ENCODE results near the gene CA10. TPM values are rescaled to one million over a fixed set of nuclear protein-coding genes. Genes with fewer than 3 reads are reported as not detected.

Gene CA10
- total and polyA plus RNA-seq, 2 donors (not counting 3 experiments of a cell fraction or from before 2014, with no cell fraction given): not detected

DNA sequence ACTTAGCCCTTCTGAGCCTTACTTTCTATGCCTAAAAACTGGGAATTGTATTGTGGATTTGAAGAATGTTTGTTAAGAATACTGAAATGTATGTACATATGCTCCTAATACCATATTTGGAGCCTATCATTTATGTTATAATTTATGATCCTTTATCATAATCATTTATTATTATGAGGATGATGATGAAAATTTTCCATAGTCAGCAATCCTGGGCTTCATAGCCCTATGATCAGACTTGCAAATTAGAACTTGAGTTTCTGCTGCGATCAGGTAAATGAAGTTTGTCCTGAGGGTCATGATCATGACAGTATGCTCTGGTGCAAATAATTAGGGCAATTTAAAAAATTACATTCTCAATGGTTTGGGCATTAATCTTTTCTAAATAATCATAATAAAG lies 147.4 kb downstream of the CA10 start:
- FAIRE-seq (no peak), DNase-seq (ENCODE audit: low read depth, low spot score) (no peak)
- dilution Hi-C loops (cut with MboI; ENCODE audit: extremely low pct_ligation_motif_present, low sequenced_read_pairs): no loop called here

More for the DNA sequence above, 147.4 kb downstream of the CA10 start:
- Histone ChIP-seq H3K4me1 (ENCODE audit: control insufficient read depth, extremely low read depth, insufficient read depth, low read length) (no peaks in the 10 kb centered on the region), H2AFZ (ENCODE audit: low read depth, low read length) (no peak overlapping the region), H3K79me2 (ENCODE audit: control insufficient read depth, insufficient read depth, low read length) (no peaks in the 10 kb centered on the region), H4K20me1 (replicated peaks; ENCODE audit: control insufficient read depth, extremely low read depth, insufficient read depth, low read length) (no peaks in the 10 kb centered on the region), H3K9me1 (replicated peaks; ENCODE audit: control insufficient read depth, extremely low read depth, insufficient read depth, low read length) (no peaks in the 10 kb centered on the region), H3K9me3 (replicated peaks; ENCODE audit: control insufficient read depth, insufficient read depth, low read length) (no peaks in the 10 kb centered on the region), H3K36me3 (ENCODE audit: control insufficient read depth in 2 of 2, extremely low read depth in 1 of 2, insufficient read depth in 2 of 2, low read length in 2 of 2) (no peaks in the 10 kb centered on the region), H3K4me3 (replicated peaks in 1 of 3; ENCODE audit: insufficient read depth in 1 of 3, low read depth in 1 of 3, low read length in 3 of 3) (no peak overlapping the region), H3K27ac (ENCODE audit: insufficient read depth, low read depth, low read length) (no peak overlapping the region), H3K9ac (replicated peaks; ENCODE audit: extremely low read depth, insufficient read depth, low read length) (no peak overlapping the region), H3K27me3 (ENCODE audit: control insufficient read depth in 2 of 2, insufficient read depth in 2 of 2, low read length in 2 of 2) (no peaks in the 10 kb centered on the region), H3K4me2 (ENCODE audit: insufficient read depth, low read length) (no peak overlapping the region)
- ChIA-PET CTCF (no interaction called here), POLR2A (no interaction called here)
- TF ChIP-seq FOS (IDR thresholded peaks at IDR 0.05; ENCODE audit: borderline replicate concordance, insufficient read depth, low read length): no peak
- TF ChIP-seq EZH2 (IDR thresholded peaks at IDR 0.05; ENCODE audit: borderline replicate concordance, low read depth, low read length, severe bottlenecking): no peak
- TF ChIP-seq JUN (IDR thresholded peaks at IDR 0.05; ENCODE audit: borderline replicate concordance, insufficient read depth, insufficient read length, low read depth): no peak
- no peak for TF ChIP-seq POLR2A (IDR thresholded peaks at IDR 0.05; ENCODE audit: low read depth, low read length)
- TF ChIP-seq, protein P1, sequence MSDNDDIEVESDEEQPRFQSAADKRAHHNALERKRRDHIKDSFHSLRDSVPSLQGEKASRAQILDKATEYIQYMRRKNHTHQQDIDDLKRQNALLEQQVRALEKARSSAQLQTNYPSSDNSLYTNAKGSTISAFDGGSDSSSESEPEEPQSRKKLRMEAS (IDR thresholded peaks at IDR 0.05; ENCODE audit: insufficient read depth, insufficient read length): no peak
- TF ChIP-seq, protein P2, sequence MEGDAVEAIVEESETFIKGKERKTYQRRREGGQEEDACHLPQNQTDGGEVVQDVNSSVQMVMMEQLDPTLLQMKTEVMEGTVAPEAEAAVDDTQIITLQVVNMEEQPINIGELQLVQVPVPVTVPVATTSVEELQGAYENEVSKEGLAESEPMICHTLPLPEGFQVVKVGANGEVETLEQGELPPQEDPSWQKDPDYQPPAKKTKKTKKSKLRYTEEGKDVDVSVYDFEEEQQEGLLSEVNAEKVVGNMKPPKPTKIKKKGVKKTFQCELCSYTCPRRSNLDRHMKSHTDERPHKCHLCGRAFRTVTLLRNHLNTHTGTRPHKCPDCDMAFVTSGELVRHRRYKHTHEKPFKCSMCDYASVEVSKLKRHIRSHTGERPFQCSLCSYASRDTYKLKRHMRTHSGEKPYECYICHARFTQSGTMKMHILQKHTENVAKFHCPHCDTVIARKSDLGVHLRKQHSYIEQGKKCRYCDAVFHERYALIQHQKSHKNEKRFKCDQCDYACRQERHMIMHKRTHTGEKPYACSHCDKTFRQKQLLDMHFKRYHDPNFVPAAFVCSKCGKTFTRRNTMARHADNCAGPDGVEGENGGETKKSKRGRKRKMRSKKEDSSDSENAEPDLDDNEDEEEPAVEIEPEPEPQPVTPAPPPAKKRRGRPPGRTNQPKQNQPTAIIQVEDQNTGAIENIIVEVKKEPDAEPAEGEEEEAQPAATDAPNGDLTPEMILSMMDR (IDR thresholded peaks at IDR 0.05; ENCODE audit: extremely low read depth in 1 of 2, insufficient read depth in 1 of 2, low read depth in 1 of 2, low read length in 2 of 2): no peak
- no peak for TF ChIP-seq MYC (IDR thresholded peaks at IDR 0.05; ENCODE audit: low read depth, low read length)
- no peak for TF ChIP-seq GATA2 (IDR thresholded peaks at IDR 0.05; ENCODE audit: insufficient read depth, insufficient read length, low read depth, low read length)
- TF ChIP-seq POLR2AphosphoS5 (IDR thresholded peaks at IDR 0.05; ENCODE audit: insufficient read depth, low read depth, low read length): no peak
- no TSS peak for BruUV-seq (replicated peaks)
- intact Hi-C loops (cut with micrococcal nuclease): no loop called here
